Raji (cell line): ENCODE results near the gene PRKD2.

Experiments
- POLR2A ChIP-seq: IDR thresholded peaks from 2 replicates; pipeline ENCODE4 v1.6.1; 2011; ENCODE audit warnings: low read depth, low read length, control low read depth; ENCODE audit not compliant: insufficient read depth

Gene PRKD2

GRCh38 chr19:46668662-46669061 is 48.3 kb downstream of the PRKD2 start:
- TF ChIP-seq POLR2A: no peak

GRCh38 chr19:46665072-46665471 is 51.8 kb downstream of the PRKD2 start:
- no peak for TF ChIP-seq POLR2A

GRCh38 chr19:46661735-46662592 is 55.0 kb downstream of the PRKD2 start:
- no peak for TF ChIP-seq POLR2A

GRCh38 chr19:46661020-46661731 is 55.7 kb downstream of the PRKD2 start, which contains the start of gene DACT3:
DACT3 (minus strand) TSS chr19:46661182; CDS start chr19:46661064, 118 bp downstream.
- TF ChIP-seq POLR2A: no peak

GRCh38 chr19:46660551-46661019 is 56.3 kb downstream of the PRKD2 start:
- TF ChIP-seq POLR2A: no peak

- no peak for TF ChIP-seq POLR2A
Observed at GRCh38 chr19:46660008-46660517, 56.9 kb downstream of the PRKD2 start.

- TF ChIP-seq POLR2A: no peak
Observed at GRCh38 chr19:46659151-46660007, 57.5 kb downstream of the PRKD2 start.

GRCh38 chr19:46656541-46656940 is 60.4 kb downstream of the PRKD2 start:
- no peak for TF ChIP-seq POLR2A

- no peak for TF ChIP-seq POLR2A
Observed at GRCh38 chr19:46654621-46655152, 62.2 kb downstream of the PRKD2 start.

- TF ChIP-seq POLR2A: no peak
Observed at GRCh38 chr19:46650445-46650844, 66.5 kb downstream of the PRKD2 start.

- TF ChIP-seq POLR2A: no peak
Observed at GRCh38 chr19:46648961-46649960, 67.7 kb downstream of the PRKD2 start.

GRCh38 chr19:46648060-46648960 is 68.6 kb downstream of the PRKD2 start:
- no peak for TF ChIP-seq POLR2A
